Upper lobe of left lung (tissue), 6 donors: ENCODE data around the gene PASD1. TPM values are rescaled to one million over a fixed set of nuclear protein-coding genes. Genes with fewer than 3 reads are reported as not detected.
"Not testable (repeated sequence)": the region's sequence is repeated elsewhere in the genome, so short reads cannot be mapped to it uniquely, and the experiment has no call there.

Experiments
- ATAC-seq, 2 donors: fragments of 200-7000 bp; cut with Tn5 transposase; one replicate each; pipeline ENCODE4 v1.9.1; 2022; ENCODE audit warnings: mild to moderate bottlenecking in 2 of 2, moderate library complexity in 2 of 2; ENCODE audit not compliant: low FRiP score in 2 of 2
- DNase-seq, 2 donors: peaks; one replicate each; pipeline ENCODE4 v3.0.0-alpha.2; 2019 to 2020
- H3K27ac ChIP-seq, 4 donors: fragments of 200-600 bp; sonication (generic); one replicate each; pipeline ENCODE4 v1.5.1; 2016 to 2019
- H3K27me3 ChIP-seq, 4 donors: fragments of 200-600 bp; sonication (generic); one replicate each; pipeline ENCODE4 v1.5.1; 2017 to 2019
- H3K36me3 ChIP-seq, 4 donors: fragments of 200-600 bp; sonication (generic); one replicate each; pipeline ENCODE4 v1.5.1; 2016 to 2019
- H3K4me1 ChIP-seq, 4 donors: fragments of 200-600 bp; sonication (generic); one replicate each; pipeline ENCODE4 v1.5.1; 2018 to 2019
- H3K4me3 ChIP-seq, 4 donors: fragments of 200-600 bp; sonication (generic); one replicate each; pipeline ENCODE4 v1.5.1; 2017 to 2019; ENCODE audit warnings: mild to moderate bottlenecking in 2 of 4, moderate library complexity in 1 of 4
- H3K9me3 ChIP-seq, 4 donors: fragments of 200-600 bp; sonication (generic); one replicate each; pipeline ENCODE4 v1.5.1; 2018 to 2019
- EP300 ChIP-seq, 4 donors: sonication (generic); formaldehyde crosslinking; IDR thresholded peaks; one replicate each; pipeline ENCODE4 v1.5.1; 2017; ENCODE audit warnings: antibody characterized with exemption in 4 of 4, control low read depth in 2 of 4
- POLR2A ChIP-seq, 4 donors: fragments of 450-650 bp; IDR thresholded peaks; one replicate each; pipeline ENCODE4 v1.5.1; 2016 to 2017; ENCODE audit warnings: antibody characterized with exemption in 4 of 4, mild to moderate bottlenecking in 2 of 4
- POLR2AphosphoS5 ChIP-seq, 2 donors: sonication (generic); formaldehyde crosslinking; IDR thresholded peaks; one replicate each; pipeline ENCODE4 v1.5.1; 2017; ENCODE audit warnings: antibody characterized with exemption in 2 of 2
- WGBS, 2 donors: methylation state at CpG; one replicate each; pipeline ENCODE4 v1.1.5; 2017 to 2018; 5-methylcytosine and 5-hydroxymethylcytosine counted together
- total RNA-seq, 6 donors: library from RNA; depleted of rRNA in 4 of 6; stranded (reverse); fragments of >200 nt in 4 of 6; gene quantifications; one replicate each; pipeline versions ENCODE4 v1.1.0 to v1.2.1, GENCODE V29; 2016 to 2021
- TF ChIP-seq, protein P1 (sequence below), 6 experiments: fragments of 450-650 bp in 4 of 6; fragments of 200-600 bp in 2 of 6; sonication (generic) in 2 of 6; IDR thresholded peaks; one replicate each; pipeline ENCODE4 v1.5.1; 2016 to 2019; ENCODE audit warnings: antibody characterized with exemption in 6 of 6
- donor health status: DM: no; HTN: no; CAD: no; lungs with moderate emphysema.
- donor health status: DM: no; HTN: yes; CAD: no; lungs with severe emphysema.

Gene PASD1
- total RNA-seq, 6 donors from 2014 or later: not detected

DNA sequence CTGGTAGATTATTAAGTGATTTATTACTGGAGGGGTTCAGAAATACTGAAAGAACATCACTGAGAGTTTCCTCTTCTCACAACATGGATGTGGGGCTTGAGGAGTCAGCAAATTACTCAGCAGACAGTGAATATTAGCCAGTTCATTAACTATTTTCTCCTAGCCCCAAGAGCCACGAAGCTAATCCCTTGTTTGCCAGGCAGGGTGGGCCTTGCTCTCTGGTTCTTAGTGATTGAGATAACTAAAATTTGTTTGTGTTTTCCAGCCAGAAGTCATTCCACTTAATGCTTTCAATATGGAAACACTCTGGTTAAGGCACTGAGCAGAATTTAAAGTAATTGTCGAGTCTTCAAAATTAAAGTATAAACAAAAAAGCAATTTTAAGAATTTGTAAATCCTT, 40.1 kb upstream of the PASD1 start:
- Histone ChIP-seq H3K4me1 (no peaks in the 10 kb centered on the region), H3K9me3 (no peaks in the 10 kb centered on the region), H3K27me3 (no peaks in the 10 kb centered on the region), H3K36me3 (no peaks in the 10 kb centered on the region), H3K4me3 (no peak overlapping the region), H3K27ac (no peak overlapping the region)
- ATAC-seq (no peak), DNase-seq (no peak)
- WGBS, 2 donors: 55 to 56% methylated on average over 2 of the region's 2 CpGs
- TF ChIP-seq POLR2A (IDR thresholded peaks at IDR 0.05) (no peak), EP300 (IDR thresholded peaks at IDR 0.05) (no peak), POLR2AphosphoS5 (IDR thresholded peaks at IDR 0.05) (no peak)
- TF ChIP-seq, protein P1, sequence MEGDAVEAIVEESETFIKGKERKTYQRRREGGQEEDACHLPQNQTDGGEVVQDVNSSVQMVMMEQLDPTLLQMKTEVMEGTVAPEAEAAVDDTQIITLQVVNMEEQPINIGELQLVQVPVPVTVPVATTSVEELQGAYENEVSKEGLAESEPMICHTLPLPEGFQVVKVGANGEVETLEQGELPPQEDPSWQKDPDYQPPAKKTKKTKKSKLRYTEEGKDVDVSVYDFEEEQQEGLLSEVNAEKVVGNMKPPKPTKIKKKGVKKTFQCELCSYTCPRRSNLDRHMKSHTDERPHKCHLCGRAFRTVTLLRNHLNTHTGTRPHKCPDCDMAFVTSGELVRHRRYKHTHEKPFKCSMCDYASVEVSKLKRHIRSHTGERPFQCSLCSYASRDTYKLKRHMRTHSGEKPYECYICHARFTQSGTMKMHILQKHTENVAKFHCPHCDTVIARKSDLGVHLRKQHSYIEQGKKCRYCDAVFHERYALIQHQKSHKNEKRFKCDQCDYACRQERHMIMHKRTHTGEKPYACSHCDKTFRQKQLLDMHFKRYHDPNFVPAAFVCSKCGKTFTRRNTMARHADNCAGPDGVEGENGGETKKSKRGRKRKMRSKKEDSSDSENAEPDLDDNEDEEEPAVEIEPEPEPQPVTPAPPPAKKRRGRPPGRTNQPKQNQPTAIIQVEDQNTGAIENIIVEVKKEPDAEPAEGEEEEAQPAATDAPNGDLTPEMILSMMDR (IDR thresholded peaks at IDR 0.05): no peak

DNA sequence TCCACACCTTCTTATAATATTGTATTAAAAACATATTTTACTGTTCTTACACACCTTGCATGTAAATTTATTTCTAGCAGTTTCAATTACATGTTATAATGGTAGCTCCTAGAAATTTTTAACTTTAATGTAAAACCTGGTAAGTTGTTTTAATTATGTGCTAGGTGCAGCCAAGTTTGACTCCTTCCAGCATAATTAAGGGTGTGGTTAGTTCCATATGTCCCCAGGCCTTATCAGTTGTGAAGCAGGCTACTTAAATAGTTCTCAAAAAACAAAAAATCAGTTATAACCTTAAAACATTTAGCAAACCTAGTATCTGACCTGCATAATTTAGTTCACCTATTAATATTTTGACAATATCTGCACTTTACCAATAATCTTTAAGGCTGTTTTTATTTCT, 26.9 kb upstream of the PASD1 start:
- no peaks in the 10 kb centered on the region for H3K36me3 ChIP-seq
- no peak for ATAC-seq
- H3K4me3 ChIP-seq: no peak overlapping the region
- no peaks in the 10 kb centered on the region for H3K4me1 ChIP-seq
- no peak overlapping the region for H3K27ac ChIP-seq
- no peaks in the 10 kb centered on the region for H3K27me3 ChIP-seq
- no peak for DNase-seq
- no peaks in the 10 kb centered on the region for H3K9me3 ChIP-seq
- TF ChIP-seq POLR2A (IDR thresholded peaks at IDR 0.05) (no peak), POLR2AphosphoS5 (IDR thresholded peaks at IDR 0.05) (no peak), EP300 (IDR thresholded peaks at IDR 0.05) (no peak)
- TF ChIP-seq, protein P1 (IDR thresholded peaks at IDR 0.05): no peak

DNA sequence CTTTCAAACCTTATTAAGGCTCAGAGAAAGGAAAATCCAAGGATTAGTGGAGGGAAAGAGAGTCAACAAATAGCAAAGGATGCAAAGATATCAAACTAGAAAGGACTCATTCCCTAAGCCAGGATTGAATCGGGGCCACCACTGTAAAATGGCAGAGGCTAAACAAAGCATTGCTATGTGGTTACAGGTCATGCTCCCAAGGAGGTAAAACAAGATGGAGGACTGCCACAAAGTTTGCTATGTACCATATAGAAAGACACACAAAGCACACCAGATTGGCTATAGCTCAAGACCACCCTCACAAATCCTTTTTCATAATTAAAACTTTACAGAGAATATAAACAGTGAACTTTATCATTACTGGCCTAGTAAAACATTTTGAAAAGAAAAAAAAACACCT, 25.9 kb upstream of the PASD1 start:
- no peaks in the 10 kb centered on the region for H3K4me1 ChIP-seq
- DNase-seq: no peak
- H3K27me3 ChIP-seq: no peaks in the 10 kb centered on the region
- ATAC-seq: no peak
- H3K36me3 ChIP-seq: no peaks in the 10 kb centered on the region
- H3K27ac ChIP-seq: no peak overlapping the region
- WGBS, 2 donors: 89 to 100% methylated on average over 1 of the region's 1 CpG
- no peaks in the 10 kb centered on the region for H3K9me3 ChIP-seq
- no peak for TF ChIP-seq POLR2A (IDR thresholded peaks at IDR 0.05)
- H3K4me3 ChIP-seq: no peak overlapping the region

DNA sequence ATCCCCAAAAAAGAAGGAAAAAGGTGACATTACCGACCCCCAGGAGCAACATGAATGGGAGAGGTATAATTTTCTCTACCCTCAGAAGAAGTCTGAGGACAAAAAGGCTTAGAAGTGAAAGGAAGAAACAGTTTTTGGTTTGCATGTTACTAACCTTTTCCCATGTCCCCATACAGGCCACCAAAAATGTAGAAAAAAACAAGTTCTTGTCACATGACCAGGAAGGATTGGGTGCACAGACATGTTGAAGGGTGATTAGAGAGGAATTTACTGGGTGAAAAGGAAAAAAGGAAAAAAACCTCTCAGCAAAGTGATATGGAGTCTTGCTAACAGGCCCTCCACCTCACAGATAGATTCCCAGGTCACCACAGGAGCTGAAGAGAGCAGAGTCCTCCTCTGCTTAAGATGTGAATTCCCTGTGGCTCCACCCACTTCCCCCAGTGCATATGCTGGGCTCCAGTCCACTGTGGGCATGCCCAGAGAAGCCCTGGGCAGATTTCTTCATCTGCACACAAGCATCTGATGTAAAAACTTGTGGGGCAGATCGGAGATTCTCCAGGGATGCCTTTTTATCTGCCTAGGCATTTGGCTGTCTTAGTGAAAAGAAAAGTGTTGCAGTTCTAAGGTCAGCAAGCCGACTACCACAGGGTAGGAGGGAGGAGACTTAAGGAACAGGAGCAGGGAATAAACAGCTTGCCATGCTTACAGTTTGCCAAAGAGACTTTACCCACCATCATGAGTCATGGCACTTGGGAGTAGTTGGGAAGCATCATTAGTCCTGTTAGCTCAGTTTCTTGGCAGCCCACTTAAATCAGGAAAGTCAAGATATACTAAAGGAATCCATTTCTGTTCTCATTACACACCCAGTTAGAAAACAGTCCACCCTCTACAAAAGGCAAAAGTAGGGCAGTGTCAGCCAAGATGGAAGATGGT, 25.0 kb upstream of the PASD1 start:
- Histone ChIP-seq H3K36me3 (no peaks in the 10 kb centered on the region), H3K4me1 (no peaks in the 10 kb centered on the region), H3K9me3 (no peaks in the 10 kb centered on the region), H3K4me3 (no peak overlapping the region), H3K27me3 (no peaks in the 10 kb centered on the region), H3K27ac (no peak overlapping the region)
- no peak for ATAC-seq
- WGBS, 2 donors: 70 to 77% methylated on average over 3 of the region's 3 CpGs
- no peak for DNase-seq
- TF ChIP-seq, protein P1 (IDR thresholded peaks at IDR 0.05): no peak
- TF ChIP-seq POLR2A (IDR thresholded peaks at IDR 0.05) (no peak), POLR2AphosphoS5 (IDR thresholded peaks at IDR 0.05) (no peak), EP300 (IDR thresholded peaks at IDR 0.05) (no peak)

DNA sequence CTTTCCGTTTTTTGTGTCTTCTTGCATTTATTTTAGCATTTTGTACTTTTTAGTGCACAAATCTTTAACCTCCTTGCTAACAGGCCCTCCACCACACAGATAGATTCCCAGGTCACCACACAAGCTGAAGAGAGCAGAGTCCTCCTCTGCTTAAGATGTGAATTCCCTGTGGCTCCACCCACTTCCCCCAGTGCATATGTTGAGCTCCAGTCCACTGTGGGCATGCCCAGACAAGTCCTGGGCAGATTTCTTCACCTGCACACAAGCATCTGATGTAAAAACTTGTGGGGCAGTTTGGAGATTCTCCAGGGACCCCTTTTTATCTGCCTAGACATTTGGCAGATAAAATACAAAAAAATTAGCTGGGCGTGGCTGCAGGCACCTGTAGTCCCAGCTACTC, 19.8 kb upstream of the PASD1 start:
- Histone ChIP-seq H3K27me3 (no peaks in the 10 kb centered on the region), H3K9me3 (no peaks in the 10 kb centered on the region), H3K4me1 (no peaks in the 10 kb centered on the region), H3K36me3 (no peaks in the 10 kb centered on the region), H3K4me3 (no peak overlapping the region), H3K27ac (no peak overlapping the region)
- TF ChIP-seq POLR2A (IDR thresholded peaks at IDR 0.05) (no peak), POLR2AphosphoS5 (IDR thresholded peaks at IDR 0.05) (no peak), EP300 (IDR thresholded peaks at IDR 0.05) (no peak)
- TF ChIP-seq, protein P1 (IDR thresholded peaks at IDR 0.05): no peak
- DNase-seq: no peak
- ATAC-seq: no peak
- WGBS, 2 donors: 65 to 72% methylated on average over 2 of the region's 2 CpGs

DNA sequence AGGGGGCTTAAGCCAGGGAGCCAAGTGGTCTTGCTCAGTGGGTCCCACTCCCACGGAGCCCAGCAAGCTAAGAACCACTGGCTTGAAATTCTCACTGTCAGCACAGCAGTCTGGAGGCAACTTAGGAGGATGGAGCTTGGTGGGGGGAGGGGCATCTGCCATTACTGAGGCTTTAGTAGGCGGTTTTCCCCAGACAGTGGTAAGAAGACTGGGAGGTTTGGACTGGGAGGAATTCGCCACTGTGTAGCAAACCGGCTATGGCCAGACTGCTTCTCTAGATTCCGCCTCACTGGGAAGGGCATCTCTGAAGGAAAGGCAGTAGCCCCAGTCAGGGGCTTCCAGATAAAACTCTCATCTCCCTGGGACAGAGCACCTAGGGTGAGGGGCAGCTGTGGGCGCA, 17.2 kb upstream of the PASD1 start:
- H3K4me1 ChIP-seq, ATAC-seq, H3K27ac ChIP-seq, H3K36me3 ChIP-seq, H3K9me3 ChIP-seq, DNase-seq, H3K4me3 ChIP-seq, H3K27me3 ChIP-seq: not testable (repeated sequence)
- 81% methylated on average over 6 of the region's 6 CpGs; no CpG with 5 or more reads in 1 of the 2 donors for WGBS, 2 donors

DNA sequence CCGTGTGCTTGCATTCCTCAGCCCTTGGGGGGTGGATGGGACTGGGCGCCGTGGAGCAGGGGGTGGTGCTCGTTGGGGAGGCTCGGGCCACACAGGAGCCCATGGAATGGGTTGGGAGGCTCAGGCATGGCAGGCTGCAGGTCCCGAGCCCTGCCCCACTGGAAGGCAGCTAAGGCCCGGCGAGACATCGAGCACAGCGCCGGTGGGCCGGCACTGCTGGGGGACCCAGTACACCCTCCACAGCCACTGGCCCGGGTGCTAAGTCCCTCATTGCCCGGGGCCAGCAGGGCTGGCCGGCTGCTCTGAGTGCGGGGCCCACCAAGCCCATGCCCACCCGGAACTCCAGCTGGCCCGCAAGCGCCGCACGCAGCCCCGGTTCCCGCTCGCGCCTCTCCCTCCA, 12.3 kb upstream of the PASD1 start:
- H3K27ac ChIP-seq, H3K27me3 ChIP-seq, ATAC-seq, H3K4me1 ChIP-seq, H3K4me3 ChIP-seq, H3K9me3 ChIP-seq, H3K36me3 ChIP-seq: not testable (repeated sequence)
- peak in 1 of 2 donors; percentile 70 for DNase-seq
- WGBS, 2 donors: 96 to 100% methylated on average over 1 to 25 of the region's 25 CpGs
